Measurements from ENCODE around the gene CD3G. TPM values are rescaled to one million over a fixed set of nuclear protein-coding genes. Genes with fewer than 3 reads are reported as not detected.

CD3G gene
- total RNA-seq (2022; extraction: Qiagen RNA extraction; ENCODE audit: low read depth), result not detected in 5 replicates

DNA sequence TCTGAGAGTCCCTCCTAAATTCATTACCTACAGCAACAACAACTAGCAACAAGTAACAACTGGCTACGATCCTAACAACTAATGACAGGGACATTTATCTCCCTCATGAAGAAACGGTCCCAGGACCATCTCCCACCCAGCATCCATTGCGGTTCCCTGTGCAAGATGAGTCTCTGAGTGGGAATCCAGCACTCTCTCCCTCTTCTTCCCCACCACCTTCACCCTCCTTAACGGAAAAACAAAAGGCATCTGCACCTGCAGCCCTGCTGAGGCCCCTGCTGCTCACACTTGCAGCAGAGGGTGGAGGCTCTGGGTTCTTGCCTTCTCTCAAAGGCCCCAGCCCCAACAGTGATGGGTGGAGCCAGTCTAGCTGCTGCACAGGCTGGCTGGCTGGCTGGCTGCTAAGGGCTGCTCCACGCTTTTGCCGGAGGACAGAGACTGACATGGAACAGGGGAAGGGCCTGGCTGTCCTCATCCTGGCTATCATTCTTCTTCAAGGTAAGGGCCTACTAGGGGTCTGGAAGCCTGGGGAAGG is at the start of gene CD3G:
Gene CD3G (plus strand): TSS at position 364 of the 535 bp plus-strand sequence. CDS start 80 bp downstream, at position 444.

DNA sequence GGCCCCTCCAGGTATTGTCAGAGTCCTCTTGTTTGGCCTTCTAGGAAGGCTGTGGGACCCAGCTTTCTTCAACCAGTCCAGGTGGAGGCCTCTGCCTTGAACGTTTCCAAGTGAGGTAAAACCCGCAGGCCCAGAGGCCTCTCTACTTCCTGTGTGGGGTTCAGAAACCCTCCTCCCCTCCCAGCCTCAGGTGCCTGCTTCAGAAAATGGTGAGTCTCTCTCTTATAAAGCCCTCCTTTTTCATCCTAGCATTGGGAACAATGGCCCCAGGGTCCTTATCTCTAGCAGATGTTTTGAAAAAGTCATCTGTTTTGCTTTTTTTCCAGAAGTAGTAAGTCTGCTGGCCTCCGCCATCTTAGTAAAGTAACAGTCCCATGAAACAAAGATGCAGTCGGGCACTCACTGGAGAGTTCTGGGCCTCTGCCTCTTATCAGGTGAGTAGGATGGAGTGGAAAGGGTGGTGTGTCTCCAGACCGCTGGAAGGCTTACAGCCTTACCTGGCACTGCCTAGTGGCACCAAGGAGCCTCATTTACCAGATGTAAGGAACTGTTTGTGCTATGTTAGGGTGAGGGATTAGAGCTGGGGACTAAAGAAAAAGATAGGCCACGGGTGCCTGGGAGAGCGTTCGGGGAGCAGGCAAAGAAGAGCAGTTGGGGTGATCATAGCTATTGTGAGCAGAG is 39.4 kb upstream of the CD3G start, which contains the start of gene CD3E:
Gene CD3E (plus strand): TSS at position 163 of the 681 bp plus-strand sequence. CDS start 223 bp downstream, at position 386.

DNA sequence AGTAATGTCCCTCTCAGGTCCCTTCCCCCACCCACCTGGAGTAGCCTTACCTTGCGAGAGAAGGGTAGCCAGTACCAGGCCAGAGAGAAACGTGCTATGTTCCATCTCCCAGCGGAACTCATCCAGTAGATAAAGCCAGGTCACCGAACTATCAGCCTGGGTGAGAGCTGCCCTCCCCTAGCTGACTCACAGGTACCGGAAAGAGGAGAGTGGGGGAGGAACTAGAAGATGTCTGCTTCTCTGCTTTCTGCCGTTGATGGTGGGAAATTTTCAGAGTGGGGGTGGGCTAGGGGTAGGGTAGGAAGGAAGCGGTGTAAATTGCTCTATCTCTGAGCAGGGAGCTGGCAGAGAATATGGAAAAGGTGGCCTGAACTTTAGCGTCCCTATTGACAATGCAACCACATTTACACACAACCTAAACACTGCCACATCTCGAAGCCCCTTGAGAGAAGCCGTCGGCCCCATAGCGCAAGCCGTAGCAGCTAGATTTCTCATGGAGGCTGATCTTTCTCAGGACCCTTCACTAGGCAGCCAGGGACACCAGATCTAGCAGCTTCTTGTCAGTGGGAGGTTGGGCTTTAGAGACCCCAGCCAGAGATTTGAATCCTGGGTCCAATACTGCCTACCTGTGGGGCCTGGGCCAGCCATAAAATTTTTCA is 1.5 kb upstream of the CD3G start, which contains the start of gene CD3D:
Gene CD3D (minus strand): TSS at position 203 of the 659 bp plus-strand sequence. CDS start 98 bp downstream, at position 105.

DNA sequence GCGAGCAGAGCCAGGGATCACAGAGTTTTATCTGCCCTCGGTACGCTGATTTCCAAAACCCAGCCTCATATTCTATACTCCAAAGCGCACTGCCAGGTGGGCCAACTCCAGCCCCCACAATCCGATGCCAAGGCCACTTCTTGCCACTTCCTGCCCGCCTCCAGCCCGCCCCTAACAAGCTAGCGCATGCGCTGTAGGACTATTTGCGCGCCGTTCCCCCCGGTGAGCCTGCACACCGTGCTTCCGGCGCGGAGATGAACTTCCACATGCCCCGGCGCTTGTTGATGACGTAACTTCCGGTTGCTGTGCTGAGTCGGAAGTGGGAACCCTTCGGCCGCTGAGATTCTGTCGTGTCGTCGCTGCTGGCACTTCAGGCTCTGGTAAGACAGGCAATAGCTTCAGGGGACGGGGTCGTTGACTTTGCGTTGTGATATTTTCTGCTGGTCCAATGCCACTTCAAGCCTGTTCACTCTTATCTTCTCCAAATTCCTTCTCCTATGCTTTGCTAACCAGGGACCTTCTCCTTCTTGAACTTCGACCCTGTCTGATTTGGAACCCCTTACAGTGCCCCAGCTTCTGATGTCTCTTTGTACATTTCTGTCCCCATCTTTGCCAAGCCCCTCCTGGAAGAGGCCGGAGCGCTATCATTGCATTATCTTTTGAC is 15.3 kb downstream of the CD3G start, which contains the start of gene UBE4A:
Gene UBE4A (plus strand): TSS at position 306 of the 664 bp plus-strand sequence. CDS start 5,481 bp downstream, outside the sequence.

DNA sequence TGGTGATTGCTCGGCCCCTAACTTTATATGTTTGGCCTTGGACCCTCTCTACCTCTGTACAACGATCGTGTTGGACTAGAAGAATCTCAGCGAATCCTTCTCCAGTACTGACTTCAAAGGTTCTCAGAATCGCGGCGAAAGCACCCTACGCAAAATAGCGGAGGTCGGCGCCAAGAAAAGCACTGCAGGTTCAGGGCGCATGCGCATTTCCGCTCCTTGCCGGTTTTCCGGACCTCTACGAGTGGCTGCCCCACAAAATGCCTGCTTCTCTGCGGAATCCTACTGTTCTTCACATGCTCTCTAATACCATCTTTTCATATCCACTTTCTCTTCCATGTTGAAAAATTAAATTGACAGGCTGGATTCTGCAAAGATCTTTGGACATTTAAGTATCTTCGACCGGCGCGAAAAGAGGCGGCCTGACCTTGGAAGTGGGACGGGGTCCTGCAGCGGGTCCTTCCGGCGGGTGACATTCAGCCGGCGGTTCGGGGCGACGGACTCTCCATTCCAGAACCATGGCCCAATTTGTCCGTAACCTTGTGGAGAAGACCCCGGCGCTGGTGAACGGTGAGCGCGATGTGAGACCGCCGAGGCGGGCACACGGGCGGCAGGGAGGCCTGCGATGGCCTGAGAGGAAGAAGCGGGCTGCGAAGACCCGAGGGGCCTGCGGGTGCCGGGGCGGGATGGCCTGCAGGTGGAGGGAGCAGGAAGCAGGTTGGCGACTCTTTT is 57.2 kb downstream of the CD3G start, which contains the start of gene ATP5MG:
Gene ATP5MG (plus strand): TSS at position 456 of the 729 bp plus-strand sequence. CDS start 60 bp downstream, at position 516.

Other genes starting within 250 kb of the CD3G start
- gene SCN4B, start 191.5 kb upstream of the CD3G start, total RNA-seq (2022; extraction: Qiagen RNA extraction; ENCODE audit: low read depth), result 0.05 to 0.09 TPM in 2 of 5 replicates, not detected in the others
- gene SCN2B, start 167.7 kb upstream of the CD3G start, total RNA-seq (2022; extraction: Qiagen RNA extraction; ENCODE audit: low read depth), result not detected in 5 replicates
- not detected in 5 replicates for gene JAML, start 119.3 kb upstream of the CD3G start, total RNA-seq (2022; extraction: Qiagen RNA extraction; ENCODE audit: low read depth)
- gene MPZL3, start 92.0 kb upstream of the CD3G start, total RNA-seq (2022; extraction: Qiagen RNA extraction; ENCODE audit: low read depth), result 0.28 to 0.49 TPM (median 0.42 TPM) in 5 replicates
- 0.08 to 0.24 TPM (median 0.20 TPM) in 3 of 5 replicates, not detected in the others for gene MPZL2, start 80.0 kb upstream of the CD3G start, total RNA-seq (2022; extraction: Qiagen RNA extraction; ENCODE audit: low read depth)
- not detected in 5 replicates for gene CD3E, start 39.6 kb upstream of the CD3G start, total RNA-seq (2022; extraction: Qiagen RNA extraction; ENCODE audit: low read depth)
- not detected in 5 replicates for gene CD3D, start 1.6 kb upstream of the CD3G start, total RNA-seq (2022; extraction: Qiagen RNA extraction; ENCODE audit: low read depth)
- 7.0 to 11.1 TPM (median 9.9 TPM) in 5 replicates for gene UBE4A, start 15.3 kb downstream of the CD3G start, total RNA-seq (2022; extraction: Qiagen RNA extraction; ENCODE audit: low read depth)
- gene ATP5MG, start 57.3 kb downstream of the CD3G start, total RNA-seq (2022; extraction: Qiagen RNA extraction; ENCODE audit: low read depth), result 180 to 218 TPM (median 190 TPM) in 5 replicates
- 11.4 to 14.8 TPM (median 13.0 TPM) in 5 replicates for gene KMT2A, start 92.1 kb downstream of the CD3G start, total RNA-seq (2022; extraction: Qiagen RNA extraction; ENCODE audit: low read depth)
- gene TTC36, start 183.1 kb downstream of the CD3G start, total RNA-seq (2022; extraction: Qiagen RNA extraction; ENCODE audit: low read depth), result not detected in 5 replicates
- gene TMEM25, start 186.8 kb downstream of the CD3G start, total RNA-seq (2022; extraction: Qiagen RNA extraction; ENCODE audit: low read depth), result 0.36 to 1.0 TPM (median 0.55 TPM) in 4 of 5 replicates, not detected in the other
- gene IFT46, start 221.6 kb downstream of the CD3G start, total RNA-seq (2022; extraction: Qiagen RNA extraction; ENCODE audit: low read depth), result 15.4 to 21.0 TPM (median 16.7 TPM) in 5 replicates
- 84.7 to 102 TPM (median 95.0 TPM) in 5 replicates for gene ARCN1, start 228.1 kb downstream of the CD3G start, total RNA-seq (2022; extraction: Qiagen RNA extraction; ENCODE audit: low read depth)

Data from A549 treated with ZK216348 at 1 μM for 4 hours (cell line).